Trophoblast cell (in vitro differentiated cells and primary cell): ENCODE data around the gene LRMDA.

Experiments used
- DNase-seq, 2 donors: peaks; one replicate each; pipeline ENCODE4 v3.0.0-alpha.2; 2016
- H2AFZ ChIP-seq: 2 replicates; pipeline ENCODE4 v1.6.1; 2013; ENCODE audit warnings: low read length, moderate library complexity, mild to moderate bottlenecking; ENCODE audit not compliant: insufficient read depth, poor library complexity
- H2AK5ac ChIP-seq: 2 replicates; pipeline ENCODE4 v1.6.1; 2013; ENCODE audit warnings: mild to moderate bottlenecking, low read length
- H2BK120ac ChIP-seq: 2 replicates; pipeline ENCODE4 v1.6.1; 2013; ENCODE audit warnings: low read length, mild to moderate bottlenecking, moderate library complexity; ENCODE audit not compliant: insufficient read depth, poor library complexity
- H2BK12ac ChIP-seq: 2 replicates; pipeline ENCODE4 v1.6.1; 2013; ENCODE audit warnings: mild to moderate bottlenecking, low read length, moderate library complexity
- H2BK5ac ChIP-seq: 2 replicates; pipeline ENCODE4 v1.6.1; 2013; ENCODE audit warnings: low read length, low read depth, moderate library complexity, mild to moderate bottlenecking; ENCODE audit not compliant: poor library complexity
- H3K14ac ChIP-seq: 2 replicates; pipeline ENCODE4 v1.6.1; 2013; ENCODE audit warnings: mild to moderate bottlenecking, low read length
- H3K18ac ChIP-seq: 2 replicates; pipeline ENCODE4 v1.6.1; 2013; ENCODE audit warnings: mild to moderate bottlenecking, low read length
- H3K23ac ChIP-seq: 2 replicates; pipeline ENCODE4 v1.6.1; 2013; ENCODE audit warnings: low read length
- H3K27ac ChIP-seq: 2 replicates; pipeline ENCODE4 v1.5.1; 2013; ENCODE audit warnings: low read depth, mild to moderate bottlenecking, inconsistent platforms, low read length, moderate library complexity
- H3K27me3 ChIP-seq: 2 replicates; pipeline ENCODE4 v1.6.1; 2013; ENCODE audit warnings: inconsistent platforms, mild to moderate bottlenecking, low read length, moderate library complexity; ENCODE audit not compliant: insufficient read depth
- H3K36me3 ChIP-seq, 2 experiments: 1 replicate in 1 of 2; 2 replicates in 1 of 2; pipeline ENCODE4 v1.6.1; 2013; ENCODE audit warnings: low read length in 2 of 2, mild to moderate bottlenecking in 2 of 2, moderate library complexity in 1 of 2; ENCODE audit not compliant: insufficient read depth in 2 of 2, control insufficient read depth in 1 of 2
- H3K4ac ChIP-seq: 2 replicates; pipeline ENCODE4 v1.6.1; 2013; ENCODE audit warnings: low read depth, mild to moderate bottlenecking, low read length, moderate library complexity
- H3K4me1 ChIP-seq, 2 experiments: 1 replicate in 1 of 2; 2 replicates in 1 of 2; pipeline ENCODE4 v1.6.1; 2013; ENCODE audit warnings: low read length in 2 of 2, mild to moderate bottlenecking in 2 of 2, moderate library complexity in 1 of 2; ENCODE audit not compliant: insufficient read depth in 2 of 2, control insufficient read depth in 1 of 2
- H3K4me2 ChIP-seq: 2 replicates; pipeline ENCODE4 v1.6.1; 2013; ENCODE audit warnings: inconsistent platforms, mild to moderate bottlenecking, low read length, moderate library complexity
- H3K4me3 ChIP-seq: 2 replicates; pipeline ENCODE4 v1.5.1; 2013; ENCODE audit warnings: mild to moderate bottlenecking, low read depth, low read length, inconsistent platforms
- H3K79me1 ChIP-seq: one replicate; pipeline ENCODE4 v1.6.1; 2013; ENCODE audit warnings: low read length
- H3K79me2 ChIP-seq: 2 replicates; pipeline ENCODE4 v1.6.1; 2013; ENCODE audit warnings: low read length, mild to moderate bottlenecking; ENCODE audit not compliant: control insufficient read depth, insufficient read depth, poor library complexity
- H3K9ac ChIP-seq: 2 replicates; pipeline ENCODE4 v1.6.1; 2013; ENCODE audit warnings: mild to moderate bottlenecking, low read length
- H3K9me3 ChIP-seq: 2 replicates; pipeline ENCODE4 v1.6.1; 2013; ENCODE audit warnings: low read depth, mild to moderate bottlenecking, control low read depth, inconsistent platforms, low read length; ENCODE audit not compliant: insufficient read depth
- H4K12ac ChIP-seq: 2 replicates; pipeline ENCODE4 v1.6.1; 2013; ENCODE audit warnings: low read depth, mild to moderate bottlenecking, low read length, moderate library complexity
- H4K8ac ChIP-seq: 2 replicates; pipeline ENCODE4 v1.6.1; 2013; ENCODE audit warnings: low read depth, mild to moderate bottlenecking, low read length, moderate library complexity
- H4K91ac ChIP-seq: one replicate; pipeline ENCODE4 v1.6.1; 2013; ENCODE audit warnings: low read depth, mild to moderate bottlenecking, low read length, moderate library complexity
- WGBS: extraction: QIAGEN DNeasy Blood & Tissue Kit; methylation state at CpG from one replicate; pipeline ENCODE4 v1.1.7; 2013; ENCODE audit warnings: missing lambda C conversion rate; ENCODE audit not compliant: insufficient read length, insufficient coverage; ENCODE audit errors: extremely low coverage; 5-methylcytosine and 5-hydroxymethylcytosine counted together

The LRMDA gene

GRCh38 chr10:76082232-76082631, 650.8 kb downstream of the LRMDA start:
- Histone ChIP-seq H3K27me3 (no peaks in the 10 kb centered on the region), H2BK5ac (peak overlapping the region; percentile 16), H3K14ac (no peak overlapping the region), H3K23ac (no peak overlapping the region), H3K4ac (no peak overlapping the region), H4K91ac (no peak overlapping the region), H2BK12ac (peak overlapping the region; percentile 73), H4K12ac (no peak overlapping the region), H3K4me2 (no peak overlapping the region), H3K79me2 (peaks cover 2% of the 10 kb centered on the region), H2BK120ac (peak overlapping the region; percentile 41), H4K8ac (no peak overlapping the region), H2AK5ac (no peak overlapping the region), H3K4me1 (peaks cover 6 to 15% of the 10 kb centered on the region in 2 experiments), H3K79me1 (peaks cover 7% of the 10 kb centered on the region), H3K4me3 (no peak overlapping the region), H3K9me3 (no peaks in the 10 kb centered on the region), H2AFZ (no peak overlapping the region), H3K9ac (no peak overlapping the region), H3K18ac (no peak overlapping the region), H3K36me3 (no peaks in the 10 kb centered on the region), H3K27ac (no peak overlapping the region)
- no peak for DNase-seq
- WGBS, result no CpG with 5 or more reads among the region's 3 CpGs

GRCh38 chr10:76082956-76083355, 651.5 kb downstream of the LRMDA start:
- Histone ChIP-seq H2BK5ac (no peak overlapping the region), H3K4me2 (no peak overlapping the region), H3K18ac (no peak overlapping the region), H2AFZ (no peak overlapping the region), H3K4ac (no peak overlapping the region), H2BK120ac (no peak overlapping the region), H4K91ac (no peak overlapping the region), H3K79me1 (peaks cover 7% of the 10 kb centered on the region), H3K27ac (no peak overlapping the region), H3K23ac (no peak overlapping the region), H3K14ac (no peak overlapping the region), H4K12ac (no peak overlapping the region), H3K9ac (no peak overlapping the region), H2BK12ac (no peak overlapping the region), H3K27me3 (no peaks in the 10 kb centered on the region), H3K4me1 (peaks cover 6 to 18% of the 10 kb centered on the region in 2 experiments), H3K4me3 (no peak overlapping the region), H4K8ac (no peak overlapping the region), H3K9me3 (no peaks in the 10 kb centered on the region), H3K79me2 (peaks cover 2% of the 10 kb centered on the region), H3K36me3 (no peaks in the 10 kb centered on the region), H2AK5ac (no peak overlapping the region)
- no peak for DNase-seq
- WGBS, result no CpG with 5 or more reads among the region's 1 CpG

- no CpG with 5 or more reads among the region's 8 CpGs for WGBS
- H3K27ac ChIP-seq, result no peak overlapping the region
These were observed 653.8 kb downstream of the LRMDA start for GRCh38 chr10:76085002-76085816.

GRCh38 chr10:76085817-76086167, 654.4 kb downstream of the LRMDA start:
- H2AFZ ChIP-seq, result peak overlapping the region; percentile 35

More at GRCh38 chr10:76085002-76085816, 653.8 kb downstream of the LRMDA start:
- no peak overlapping the region for H3K23ac ChIP-seq
- no peaks in the 10 kb centered on the region for H3K27me3 ChIP-seq
- H3K9me3 ChIP-seq, result no peaks in the 10 kb centered on the region
- peak overlapping the region; percentile 55 for H2BK120ac ChIP-seq
- H3K14ac ChIP-seq, result peak overlapping the region; percentile 55
- peak overlapping the region; percentile 96 for H2AK5ac ChIP-seq
- peak overlapping the region; percentile 38 for H2BK5ac ChIP-seq
- H3K4me1 ChIP-seq, result peaks cover 9 to 21% of the 10 kb centered on the region in 2 experiments
- H3K4ac ChIP-seq, result no peak overlapping the region
- no peak overlapping the region for H3K9ac ChIP-seq
- H3K36me3 ChIP-seq, result no peaks in the 10 kb centered on the region
- H3K18ac ChIP-seq, result peak overlapping the region; percentile 76
- peaks cover 7% of the 10 kb centered on the region for H3K79me1 ChIP-seq
- peaks cover 2% of the 10 kb centered on the region for H3K79me2 ChIP-seq
- no peak overlapping the region for H3K4me2 ChIP-seq
- H2BK12ac ChIP-seq, result peak overlapping the region; percentile 95
- peak overlapping the region; percentile 81 for H4K91ac ChIP-seq
- no peak for DNase-seq
- peak overlapping the region; percentile 46 for H4K12ac ChIP-seq
- H4K8ac ChIP-seq, result peak overlapping the region; percentile 26
- peak overlapping the region; percentile 35 for H2AFZ ChIP-seq
- no peak overlapping the region for H3K4me3 ChIP-seq

More at GRCh38 chr10:76085817-76086167, 654.4 kb downstream of the LRMDA start:
- Histone ChIP-seq H3K4ac (no peak overlapping the region), H3K79me1 (peaks cover 7% of the 10 kb centered on the region), H4K12ac (peak overlapping the region; percentile 46), H3K9me3 (no peaks in the 10 kb centered on the region), H2BK120ac (peak overlapping the region; percentile 55), H3K4me1 (peaks cover 8 to 19% of the 10 kb centered on the region in 2 experiments), H4K91ac (peak overlapping the region; percentile 81), H2AK5ac (peak overlapping the region; percentile 96), H3K4me2 (no peak overlapping the region), H3K36me3 (no peaks in the 10 kb centered on the region), H3K79me2 (peaks cover 2% of the 10 kb centered on the region), H2BK12ac (peak overlapping the region; percentile 95), H3K23ac (no peak overlapping the region), H3K14ac (peak overlapping the region; percentile 55), H3K9ac (no peak overlapping the region), H4K8ac (peak overlapping the region; percentile 26), H3K27me3 (no peaks in the 10 kb centered on the region), H3K4me3 (no peak overlapping the region), H2BK5ac (peak overlapping the region; percentile 47), H3K27ac (peak overlapping the region; percentile 24), H3K18ac (peak overlapping the region; percentile 76)
- no peak for DNase-seq
- whole genome bisulfite sequencing, result no CpG with 5 or more reads among the region's 4 CpGs
